H1 (cell line): ENCODE measurements around the gene UTP15. TPM values are rescaled to one million over a fixed set of nuclear protein-coding genes. Genes with fewer than 3 reads are reported as not detected.

Experiments
- CTCF ChIA-PET: fragments of 300-600 bp; sonication (Branson Sonifier 250); formaldehyde crosslinking; loops from one replicate; lab custom pipeline; 2021; ENCODE audit not compliant: partially characterized antibody; lab: Charles Lee
- POLR2A ChIA-PET: fragments of 300-600 bp; sonication (Branson Sonifier 250); formaldehyde crosslinking; loops from one replicate; lab custom pipeline; 2021; ENCODE audit warnings: inconsistent platforms; ENCODE audit not compliant: partially characterized antibody; lab: Charles Lee
- DNase-seq, 2 experiments: peaks; one replicate each; pipeline versions ENCODE4 v3.0.0 to v3.0.0-alpha.2; 2010 to 2022; ENCODE audit warnings: low spot score in 2 of 2, low read depth in 1 of 2, mixed read lengths in 1 of 2
- FAIRE-seq: peaks from 2 replicates; lab custom pipeline; 2011; peaks lifted over from hg19 to GRCh38; lab: Jason Lieb, UNC
- H2AFZ ChIP-seq: 2 replicates; pipeline ENCODE4 v1.8.1; 2012; ENCODE audit warnings: low read length, inconsistent platforms
- H2AK5ac ChIP-seq: 2 replicates; pipeline ENCODE4 v1.6.1; 2013; ENCODE audit warnings: low read depth, low read length
- H2BK120ac ChIP-seq: replicated peaks from 2 replicates; pipeline ENCODE3; 2013; ENCODE audit warnings: low read depth, low read length, inconsistent platforms
- H2BK12ac ChIP-seq: 2 replicates; pipeline ENCODE4 v1.6.1; 2013; ENCODE audit warnings: low read depth, low read length
- H2BK15ac ChIP-seq: 2 replicates; pipeline ENCODE4 v1.6.1; 2013; ENCODE audit warnings: low read length
- H2BK20ac ChIP-seq: 2 replicates; pipeline ENCODE4 v1.6.1; 2013; ENCODE audit warnings: low read length
- H2BK5ac ChIP-seq: 2 replicates; pipeline ENCODE4 v1.6.1; 2013; ENCODE audit warnings: low read depth, low read length
- H3K14ac ChIP-seq: 2 replicates; pipeline ENCODE4 v1.6.1; 2013; ENCODE audit warnings: inconsistent platforms; ENCODE audit not compliant: insufficient read length
- H3K18ac ChIP-seq: 2 replicates; pipeline ENCODE4 v1.6.1; 2013; ENCODE audit warnings: low read length; ENCODE audit errors: extremely low read depth
- H3K23ac ChIP-seq: 2 replicates; pipeline ENCODE4 v1.6.1; 2013; ENCODE audit warnings: inconsistent platforms; ENCODE audit not compliant: insufficient read length
- H3K23me2 ChIP-seq: 2 replicates; pipeline ENCODE4 v1.6.1; 2013; ENCODE audit warnings: low read depth, low read length
- H3K27ac ChIP-seq: 2 replicates; pipeline ENCODE4 v1.6.1; 2011; ENCODE audit warnings: low read depth, low read length, inconsistent platforms
- H3K27me3 ChIP-seq, 4 experiments: replicated peaks in 1 of 4; 1 replicate in 1 of 4; 2 replicates in 3 of 4; pipeline versions ENCODE4 v1.6.1 to v1.8.1; 2011 to 2013; ENCODE audit warnings: low read length in 3 of 4, mild to moderate bottlenecking in 3 of 4, inconsistent platforms in 2 of 4, mixed read lengths in 2 of 4, moderate library complexity in 1 of 4; ENCODE audit not compliant: control insufficient read depth in 3 of 4, insufficient read depth in 3 of 4; ENCODE audit errors: extremely low read depth in 1 of 4
- H3K36me3 ChIP-seq, 4 experiments: 2 replicates each; pipeline versions ENCODE4 v1.6.1 to v1.8.1; 2011 to 2013; ENCODE audit warnings: mild to moderate bottlenecking in 4 of 4, low read length in 3 of 4, moderate library complexity in 2 of 4, control low read depth in 1 of 4, inconsistent platforms in 1 of 4; ENCODE audit not compliant: insufficient read depth in 4 of 4, control insufficient read depth in 2 of 4
- H3K4ac ChIP-seq: replicated peaks from 2 replicates; pipeline ENCODE3; 2013; ENCODE audit warnings: low read length, low read depth, mixed read lengths, inconsistent platforms; ENCODE audit not compliant: insufficient read length
- H3K4me1 ChIP-seq, 4 experiments: replicated peaks in 1 of 4; 1 replicate in 1 of 4; 2 replicates in 3 of 4; pipeline versions ENCODE4 v1.6.1 to v1.8.1; 2011 to 2013; ENCODE audit warnings: low read length in 3 of 4, inconsistent platforms in 2 of 4, mixed read lengths in 1 of 4; ENCODE audit not compliant: insufficient read depth in 4 of 4, control insufficient read depth in 3 of 4
- H3K4me2 ChIP-seq, 2 experiments: 2 replicates each; pipeline versions ENCODE4 v1.6.1 to v1.8.1; 2011 to 2013; ENCODE audit warnings: low read depth in 2 of 2, low read length in 2 of 2, control low read depth in 1 of 2, inconsistent platforms in 1 of 2, mild to moderate bottlenecking in 1 of 2; ENCODE audit not compliant: insufficient read depth in 1 of 2
- H3K4me3 ChIP-seq, 4 experiments: fragments of 200-600, 300-600 bp in 1 of 4; sonication (generic), shearing (Covaris generic), sonication (Bioruptor Twin) in 1 of 4; 2 replicates each; pipeline versions ENCODE4 v1.5.1 to v1.8.1; 2011 to 2016; ENCODE audit warnings: low read length in 4 of 4, low read depth in 3 of 4, control low read depth in 2 of 4, inconsistent platforms in 2 of 4, mild to moderate bottlenecking in 2 of 4, mixed read lengths in 1 of 4, moderate library complexity in 1 of 4; ENCODE audit not compliant: insufficient read depth in 2 of 4; ENCODE audit errors: extremely low read depth in 1 of 4
- H3K56ac ChIP-seq: replicated peaks from 2 replicates; pipeline ENCODE3; 2013; ENCODE audit warnings: low read depth, mild to moderate bottlenecking, mixed read lengths, low read length, inconsistent platforms; ENCODE audit not compliant: insufficient read length
- H3K79me1 ChIP-seq: 2 replicates; pipeline ENCODE4 v1.6.1; 2013; ENCODE audit warnings: low read depth, low read length, control low read depth
- H3K79me2 ChIP-seq, 2 experiments: 2 replicates each; pipeline versions ENCODE4 v1.6.1 to v1.8.1; 2012 to 2013; ENCODE audit warnings: low read length in 2 of 2, mild to moderate bottlenecking in 2 of 2, inconsistent platforms in 1 of 2; ENCODE audit not compliant: insufficient read depth in 2 of 2, control insufficient read depth in 1 of 2
- H3K9ac ChIP-seq, 4 experiments: replicated peaks in 1 of 4; 1 replicate in 1 of 4; 2 replicates in 3 of 4; pipeline versions ENCODE4 v1.6.1 to v1.8.1; 2011 to 2013; ENCODE audit warnings: low read depth in 3 of 4, low read length in 3 of 4, control low read depth in 2 of 4, mild to moderate bottlenecking in 2 of 4, moderate library complexity in 2 of 4, inconsistent platforms in 1 of 4; ENCODE audit errors: extremely low read depth in 1 of 4
- H3K9me3 ChIP-seq, 2 experiments: 2 replicates each; pipeline versions ENCODE4 v1.6.1 to v1.8.1; 2012 to 2013; ENCODE audit warnings: mild to moderate bottlenecking in 2 of 2, moderate library complexity in 2 of 2, control low read depth in 1 of 2, inconsistent platforms in 1 of 2, low read depth in 1 of 2, low read length in 1 of 2, mixed read lengths in 1 of 2; ENCODE audit not compliant: insufficient read depth in 2 of 2
- H4K20me1 ChIP-seq, 2 experiments: replicated peaks in 1 of 2; 2 replicates each; pipeline versions ENCODE3 to v1.8.1; 2011 to 2013; ENCODE audit warnings: inconsistent platforms in 2 of 2, low read length in 2 of 2, mild to moderate bottlenecking in 1 of 2; ENCODE audit not compliant: insufficient read depth in 2 of 2, control insufficient read depth in 1 of 2
- H4K5ac ChIP-seq: 2 replicates; pipeline ENCODE4 v1.6.1; 2013; ENCODE audit warnings: low read length, low read depth, mixed read lengths, inconsistent platforms; ENCODE audit not compliant: insufficient read length
- H4K8ac ChIP-seq: 2 replicates; pipeline ENCODE4 v1.8.0; 2013; ENCODE audit warnings: mild to moderate bottlenecking, moderate library complexity, low read length, inconsistent platforms; ENCODE audit not compliant: insufficient read depth; ENCODE audit errors: extremely low read depth
- H4K91ac ChIP-seq: replicated peaks from 2 replicates; pipeline ENCODE3; 2013; ENCODE audit warnings: low read length, mixed read lengths, inconsistent platforms; ENCODE audit not compliant: insufficient read length
- HDAC2 ChIP-seq, 2 experiments: fragments of 300-600 bp in 1 of 2; sonication (generic) in 1 of 2; IDR thresholded peaks; 2 replicates each; pipeline ENCODE4 v1.6.1; 2011 to 2012; ENCODE audit warnings: low read depth in 2 of 2, low read length in 2 of 2, mild to moderate bottlenecking in 2 of 2, moderate library complexity in 2 of 2, borderline replicate concordance in 1 of 2, inconsistent platforms in 1 of 2
- SRF ChIP-seq: IDR thresholded peaks from 2 replicates; pipeline ENCODE4 v1.6.1; 2011; ENCODE audit warnings: mild to moderate bottlenecking, low read depth, low read length, moderate library complexity
- WGBS, 2 experiments: shearing (Covaris generic) in 1 of 2; methylation state at CpG; one replicate each; pipeline versions ENCODE4 v1.1.6 to v1.1.7; 2013 to 2015; ENCODE audit warnings: low lambda C conversion rate in 2 of 2, mixed read lengths in 2 of 2, inconsistent platforms in 1 of 2, low coverage in 1 of 2, missing lambda C conversion rate in 1 of 2; ENCODE audit not compliant: insufficient replicate concordance in 2 of 2, insufficient coverage in 1 of 2, insufficient read length in 1 of 2; ENCODE audit errors: extremely low coverage in 1 of 2, missing lambda C conversion rate in 1 of 2; 5-methylcytosine and 5-hydroxymethylcytosine counted together
- polyA plus RNA-seq, 7 experiments: library from polyadenylated mRNA; depleted of rRNA in 3 of 7; stranded (reverse) in 5 of 7; unstranded in 2 of 7; fragments of >200 nt in 5 of 7; fragments of 200-250 nt in 2 of 7; gene quantifications; 1 replicate in 5 of 7; 2 replicates in 1 of 7; 4 replicates in 1 of 7; pipeline versions ENCODE4 v1.2.1 to v1.2.3, GENCODE V29; 2011 to 2013; ENCODE audit warnings: missing spikeins in 2 of 7, mixed read lengths in 2 of 7
- total RNA-seq: library from RNA; stranded (reverse); fragmentation: NEBNext Ultra II Directional; extraction: Animal tissue kit (Norgen Biotek cat#: 25700); gene quantifications from 2 replicates; pipeline ENCODE4 v1.2.1, GENCODE V29; 2021

UTP15 gene
- total and polyA plus RNA-seq, 2 of the 8 experiments (the other 6 are each of a cell fraction or from before 2014, with no cell fraction given), result 14.3 to 33.6 TPM

GRCh38 chr5:73539730-73540129, 25.8 kb upstream of the UTP15 start:
- Histone ChIP-seq H3K18ac (no peak overlapping the region), H4K5ac (no peak overlapping the region), H3K27ac (no peak overlapping the region), H3K14ac (no peak overlapping the region), H3K4me2 (no peak overlapping the region), H3K27me3 (no peaks in the 10 kb centered on the region), H3K56ac (no peak overlapping the region), H3K4ac (no peak overlapping the region), H3K9ac (no peak overlapping the region), H4K8ac (no peak overlapping the region), H2BK12ac (no peak overlapping the region), H3K23ac (no peak overlapping the region), H2BK15ac (no peak overlapping the region), H3K36me3 (no peaks in the 10 kb centered on the region), H4K91ac (no peak overlapping the region), H3K79me2 (no peaks in the 10 kb centered on the region), H3K9me3 (no peaks in the 10 kb centered on the region), H3K23me2 (peaks cover 1% of the 10 kb centered on the region; the same call in 1 of the 2 replicates), H3K4me3 (no peak overlapping the region), H2AFZ (no peak overlapping the region), H2BK20ac (no peak overlapping the region), H3K4me1 (no peaks in the 10 kb centered on the region), H2BK5ac (no peak overlapping the region), H3K79me1 (no peaks in the 10 kb centered on the region), H2BK120ac (no peak overlapping the region), H4K20me1 (no peaks in the 10 kb centered on the region), H2AK5ac (no peak overlapping the region)
- CTCF ChIA-PET, result interaction anchor here (1.0 to 7.0 kb wide), 3 partner anchors 18 to 21 kb away, joined by 3 to 91 read pairs (median 4); no protein-coding TSS in a partner anchor
- FAIRE-seq (no peak), DNase-seq (no peak)
- TF ChIP-seq HDAC2 (IDR thresholded peaks at IDR 0.05; ENCODE audit: borderline replicate concordance in 1 of 2, low read depth in 2 of 2, low read length in 2 of 2) (no peak), SRF (no peak)
- WGBS, 2 experiments, result 86% methylated on average over 2 of the region's 2 CpGs; no CpG with 5 or more reads in 1 of the 2 experiments
- POLR2A ChIA-PET, result no interaction called here
